Measurements from ENCODE around the gene ESR1.
A peak's percentile ranks its signal among the peaks of the same experiment; 100 is the strongest.
"Not testable (repeated sequence)": the region's sequence is repeated elsewhere in the genome, so short reads cannot be mapped to it uniquely, and the experiment has no call there.

The ESR1 gene

DNA sequence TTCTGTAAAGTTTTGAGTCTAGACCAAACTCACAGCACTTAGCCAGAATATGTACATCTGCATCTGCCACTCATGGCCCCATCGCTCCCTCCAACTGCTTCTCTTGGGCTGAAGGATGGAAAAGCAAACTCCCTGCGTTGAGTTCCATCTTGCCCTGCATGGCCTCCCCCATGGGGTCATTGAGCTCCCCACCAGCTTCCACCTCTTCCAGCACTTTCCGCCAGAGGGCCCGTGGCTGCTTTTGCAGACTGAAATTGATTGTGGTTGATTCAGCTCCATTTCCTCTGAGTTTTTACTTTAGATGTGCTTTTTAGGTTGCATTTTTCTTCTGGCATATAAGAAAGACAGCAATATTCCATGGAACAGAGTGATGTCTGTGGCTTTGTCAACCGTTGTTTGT lies 263.1 kb downstream of the ESR1 start:
- TF ChIP-seq, protein P1, sequence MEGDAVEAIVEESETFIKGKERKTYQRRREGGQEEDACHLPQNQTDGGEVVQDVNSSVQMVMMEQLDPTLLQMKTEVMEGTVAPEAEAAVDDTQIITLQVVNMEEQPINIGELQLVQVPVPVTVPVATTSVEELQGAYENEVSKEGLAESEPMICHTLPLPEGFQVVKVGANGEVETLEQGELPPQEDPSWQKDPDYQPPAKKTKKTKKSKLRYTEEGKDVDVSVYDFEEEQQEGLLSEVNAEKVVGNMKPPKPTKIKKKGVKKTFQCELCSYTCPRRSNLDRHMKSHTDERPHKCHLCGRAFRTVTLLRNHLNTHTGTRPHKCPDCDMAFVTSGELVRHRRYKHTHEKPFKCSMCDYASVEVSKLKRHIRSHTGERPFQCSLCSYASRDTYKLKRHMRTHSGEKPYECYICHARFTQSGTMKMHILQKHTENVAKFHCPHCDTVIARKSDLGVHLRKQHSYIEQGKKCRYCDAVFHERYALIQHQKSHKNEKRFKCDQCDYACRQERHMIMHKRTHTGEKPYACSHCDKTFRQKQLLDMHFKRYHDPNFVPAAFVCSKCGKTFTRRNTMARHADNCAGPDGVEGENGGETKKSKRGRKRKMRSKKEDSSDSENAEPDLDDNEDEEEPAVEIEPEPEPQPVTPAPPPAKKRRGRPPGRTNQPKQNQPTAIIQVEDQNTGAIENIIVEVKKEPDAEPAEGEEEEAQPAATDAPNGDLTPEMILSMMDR (IDR thresholded peaks at IDR 0.05; ENCODE audit: low read depth, low read length): no peak
- no peak for DNase-seq (ENCODE audit: low read depth in 2 of 2)
- no peak overlapping the region for H3K4me3 ChIP-seq (replicated peaks in 1 of 2; ENCODE audit: low read depth in 2 of 2, low read length in 2 of 2)

DNA sequence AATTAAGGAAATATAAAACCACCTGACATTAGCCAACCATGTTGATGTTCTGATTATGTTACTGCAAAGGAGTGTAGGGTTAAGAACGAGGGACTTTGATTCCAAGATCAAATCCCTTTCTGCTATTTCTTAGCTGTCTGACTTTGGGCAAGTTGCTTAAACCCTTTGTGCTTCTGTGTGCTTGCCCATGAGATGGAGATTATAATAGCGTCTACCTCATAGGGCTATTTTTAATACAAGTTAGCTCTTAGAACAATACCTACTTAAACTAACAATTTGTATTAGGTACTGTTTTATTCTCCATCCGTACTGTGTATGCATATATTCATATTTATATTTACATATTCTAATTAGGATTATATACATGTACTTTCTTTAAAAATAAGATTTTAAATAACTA lies 263.8 kb downstream of the ESR1 start:
- TF ChIP-seq, protein P1 (IDR thresholded peaks at IDR 0.05; ENCODE audit: low read depth, low read length): no peak
- H3K4me3 ChIP-seq (replicated peaks in 1 of 2; ENCODE audit: low read depth in 2 of 2, low read length in 2 of 2): no peak overlapping the region
- no peak for DNase-seq (ENCODE audit: low read depth in 2 of 2)

DNA sequence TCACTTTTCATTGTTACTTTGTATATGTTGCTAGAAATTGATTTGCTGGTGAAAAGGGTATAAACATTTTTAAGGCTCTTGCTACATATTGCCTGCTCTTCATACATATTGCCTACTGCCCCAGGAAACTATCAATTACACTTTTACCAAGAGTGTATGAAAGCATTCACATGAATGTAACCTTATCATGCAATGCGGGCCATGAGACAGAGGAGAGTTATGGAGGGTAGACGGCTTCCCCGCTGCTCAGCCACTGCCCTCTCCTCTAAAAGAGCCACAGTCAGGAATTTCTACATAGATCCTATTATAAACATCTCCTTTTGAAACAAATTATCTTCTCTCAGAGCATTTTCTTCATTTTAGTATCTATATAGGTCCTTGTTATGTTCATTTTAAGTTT lies 264.4 kb downstream of the ESR1 start:
- no peak for DNase-seq (ENCODE audit: low read depth in 2 of 2)
- H3K4me3 ChIP-seq (replicated peaks in 1 of 2; ENCODE audit: low read depth in 2 of 2, low read length in 2 of 2): no peak overlapping the region
- TF ChIP-seq, protein P1 (IDR thresholded peaks at IDR 0.05; ENCODE audit: low read depth, low read length): no peak

DNA sequence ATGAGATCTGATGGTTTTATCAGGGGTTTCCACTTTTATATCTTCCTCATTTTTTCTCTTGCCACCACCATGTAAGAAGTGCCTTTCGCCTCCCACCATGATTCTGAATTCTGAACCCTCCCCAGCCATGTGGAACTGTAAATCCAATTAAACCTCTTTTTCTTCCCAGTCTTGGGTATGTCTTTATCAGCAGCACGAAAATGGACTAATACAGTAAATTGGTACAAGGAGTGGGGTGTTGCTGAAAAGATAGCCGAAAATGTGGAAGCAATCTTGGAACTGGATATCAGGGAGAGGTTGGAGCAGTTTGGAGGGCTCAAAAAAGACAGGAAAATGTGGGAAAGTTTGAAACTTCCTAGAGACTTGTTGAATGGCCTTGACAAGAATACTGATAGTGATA lies 268.8 kb downstream of the ESR1 start:
- DNase-seq (ENCODE audit: low read depth in 2 of 2); H3K4me3 ChIP-seq (replicated peaks in 1 of 2; ENCODE audit: low read depth in 2 of 2, low read length in 2 of 2): not testable (repeated sequence)

DNA sequence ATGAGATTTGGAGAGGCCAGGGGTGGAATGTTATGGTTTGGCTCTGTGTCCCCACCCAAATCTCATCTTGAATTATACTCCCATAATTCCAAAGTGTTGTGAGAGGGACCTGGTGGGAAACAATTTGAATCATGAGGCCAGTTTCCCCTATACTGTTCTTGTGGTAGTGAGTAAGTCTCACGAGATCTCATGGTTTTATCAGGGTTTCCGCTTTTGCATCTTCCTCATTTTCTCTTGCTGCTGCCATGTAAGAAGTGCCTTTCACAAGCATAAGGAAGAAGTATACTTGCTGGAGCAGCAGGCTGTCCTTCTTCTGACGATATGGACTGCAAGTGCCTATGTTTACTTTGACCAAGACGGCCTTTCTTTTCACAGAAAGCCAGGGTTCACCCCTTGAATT lies 270.5 kb downstream of the ESR1 start:
- H3K4me3 ChIP-seq (replicated peaks in 1 of 2; ENCODE audit: low read depth in 2 of 2, low read length in 2 of 2): no peak overlapping the region
- TF ChIP-seq, protein P1 (IDR thresholded peaks at IDR 0.05; ENCODE audit: low read depth, low read length): no peak
- no peak for DNase-seq (ENCODE audit: low read depth in 2 of 2)

DNA sequence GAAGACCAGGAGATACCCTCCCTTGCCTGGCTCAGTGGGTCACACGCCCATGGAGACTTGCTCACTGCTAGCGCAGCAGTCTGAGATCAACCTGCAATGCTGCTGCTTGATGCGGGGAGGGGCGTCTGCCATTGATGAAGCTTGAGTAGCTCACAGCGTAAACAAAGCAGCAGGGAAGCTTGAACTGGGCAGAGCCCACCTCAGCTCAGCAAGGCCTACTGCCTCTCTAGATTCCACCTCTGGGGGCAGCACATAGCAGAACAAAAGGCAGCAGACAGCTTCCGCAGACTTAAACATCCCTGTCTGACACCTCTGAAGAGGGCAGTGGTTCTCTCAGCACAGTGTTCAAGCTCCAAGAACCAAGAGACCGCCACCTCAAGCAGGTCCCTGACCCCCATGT lies 271.3 kb downstream of the ESR1 start:
- TF ChIP-seq, protein P1 (IDR thresholded peaks at IDR 0.05; ENCODE audit: low read depth, low read length): no peak
- H3K4me3 ChIP-seq (replicated peaks in 1 of 2; ENCODE audit: low read depth in 2 of 2, low read length in 2 of 2): no peak overlapping the region
- DNase-seq (ENCODE audit: low read depth in 2 of 2): no peak

DNA sequence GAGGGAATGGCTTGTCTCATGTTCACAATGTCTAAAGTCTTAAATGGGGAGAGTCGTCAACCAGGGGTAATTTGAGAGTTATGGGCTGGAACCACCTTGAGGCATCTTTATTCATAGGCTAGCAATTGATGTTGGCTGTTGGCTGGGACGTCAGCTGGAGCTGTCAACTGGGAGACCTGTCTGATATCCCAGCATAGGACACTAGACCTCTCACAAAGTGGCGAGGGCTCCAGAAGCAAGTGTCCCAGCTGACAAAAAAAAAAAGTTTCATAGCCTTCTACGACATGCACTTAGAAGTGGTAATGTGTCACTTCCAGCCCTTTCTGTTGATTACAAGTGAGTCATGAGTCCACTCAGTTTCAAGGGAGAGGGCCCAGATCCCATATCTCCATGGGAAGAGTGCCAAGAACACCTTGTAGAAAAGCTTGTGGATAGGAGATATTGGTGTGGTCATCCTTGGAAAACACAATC lies 278.0 kb downstream of the ESR1 start:
- DNase-seq (ENCODE audit: low read depth in 2 of 2): peak in 1 of 2 donors; percentile 31
- TF ChIP-seq, protein P1 (IDR thresholded peaks at IDR 0.05; ENCODE audit: low read depth, low read length): no peak
- H3K4me3 ChIP-seq (replicated peaks in 1 of 2; ENCODE audit: low read depth in 2 of 2, low read length in 2 of 2): no peak overlapping the region

All from cardiac fibroblast (primary cell).